HCT116 (cell line): ENCODE measurements around the gene GPRC5A. TPM values are rescaled to one million over a fixed set of nuclear protein-coding genes. Genes with fewer than 3 reads are reported as not detected.

ENCODE experiments used
- ATAC-seq: fragments of 200-7000 bp; cut with Tn5 transposase; 2 replicates; pipeline ENCODE4 v1.9.1; 2020; ENCODE audit warnings: mild to moderate bottlenecking, moderate library complexity
- BruUV-seq: library from RNA; stranded (reverse); fragments of 400-500 nt; replicated peaks from 2 replicates; lab custom pipeline; 2021; lab: Mats Ljungman, UMichigan
- CTCF ChIA-PET: fragments of 300-600 bp; sonication (Branson Sonifier 250); formaldehyde crosslinking; loops from one replicate; lab custom pipeline; 2021; ENCODE audit warnings: antibody characterized with exemption; lab: Charles Lee
- POLR2A ChIA-PET: fragments of 300-600, 350-600 bp; sonication (Branson Sonifier 250); formaldehyde crosslinking; loops from one replicate; lab custom pipeline; 2021; ENCODE audit warnings: antibody characterized with exemption; lab: Charles Lee
- RAD21 ChIA-PET, 2 experiments: fragments of 300-600 bp; sonication (Branson Sonifier 250); formaldehyde crosslinking; loops; one replicate each; lab custom pipeline; 2023; ENCODE audit warnings: low total read pairs in 2 of 2; ENCODE audit not compliant: uncharacterized antibody in 2 of 2, unreplicated experiment in 2 of 2, low non-redundant PET in 1 of 2; lab: Charles Lee
- DNase-seq: peaks from one replicate; pipeline ENCODE4 v3.0.0-alpha.2; 2010; ENCODE audit warnings: low read depth, low spot score
- H2AFZ ChIP-seq: fragments of 200-600 bp; shearing (Covaris generic), sonication (generic); 2 replicates; pipeline ENCODE4 v1.6.1; 2017; ENCODE audit warnings: low read depth, mixed run types, mixed read lengths, antibody characterized with exemption, low read length; ENCODE audit not compliant: poor library complexity, severe bottlenecking
- H3K27ac ChIP-seq: 2 replicates; pipeline ENCODE4 v1.5.1; 2012; ENCODE audit warnings: low read depth, low read length
- H3K27me3 ChIP-seq: fragments of 200-600 bp; sonication (generic); 2 replicates; pipeline ENCODE4 v1.6.1; 2016; ENCODE audit warnings: mixed run types, low read length, mixed read lengths; ENCODE audit not compliant: insufficient read depth
- H3K36me3 ChIP-seq, 2 experiments: fragments of 200-500 bp in 1 of 2; fragments of 200-600 bp in 1 of 2; sonication (Bioruptor generic) in 1 of 2; sonication (generic) in 1 of 2; 2 replicates each; pipeline versions ENCODE4 v1.5.1 to v1.6.1; 2014 to 2016; ENCODE audit warnings: low read length in 2 of 2, inconsistent platforms in 1 of 2, mixed read lengths in 1 of 2, mixed run types in 1 of 2; ENCODE audit not compliant: insufficient read depth in 2 of 2, control insufficient read depth in 1 of 2
- H3K4me1 ChIP-seq, 2 experiments: fragments of 200-600 bp in 1 of 2; sonication (generic) in 1 of 2; 2 replicates each; pipeline versions ENCODE4 v1.5.1 to v1.6.1; 2012 to 2017; ENCODE audit warnings: low read length in 2 of 2, inconsistent platforms in 1 of 2, mild to moderate bottlenecking in 1 of 2, mixed read lengths in 1 of 2, mixed run types in 1 of 2, moderate library complexity in 1 of 2; ENCODE audit not compliant: insufficient read depth in 2 of 2, control insufficient read depth in 1 of 2
- H3K4me2 ChIP-seq: fragments of 200-600 bp; sonication (generic); 2 replicates; pipeline ENCODE4 v1.6.1; 2017; ENCODE audit warnings: mixed run types, low read length, mixed read lengths
- H3K4me3 ChIP-seq, 2 experiments: fragments of 200-600 bp in 1 of 2; sonication (generic) in 1 of 2; replicated peaks in 1 of 2; 2 replicates each; pipeline ENCODE4 v1.5.1; 2011 to 2016; ENCODE audit warnings: low read length in 2 of 2, control low read depth in 1 of 2, low read depth in 1 of 2, mild to moderate bottlenecking in 1 of 2, mixed read lengths in 1 of 2, mixed run types in 1 of 2
- H3K79me2 ChIP-seq: fragments of 200-600 bp; sonication (generic); 2 replicates; pipeline ENCODE4 v1.6.1; 2017; ENCODE audit warnings: mild to moderate bottlenecking, mixed run types, low read length, moderate library complexity, mixed read lengths; ENCODE audit not compliant: insufficient read depth
- H3K9ac ChIP-seq: fragments of 200-600 bp; sonication (generic); 2 replicates; pipeline ENCODE4 v1.6.1; 2016; ENCODE audit warnings: low read length, mixed read lengths
- H3K9me2 ChIP-seq: fragments of 200-600 bp; sonication (generic), shearing (Covaris generic); 2 replicates; pipeline ENCODE4 v1.6.1; 2017; ENCODE audit warnings: mixed run types, mild to moderate bottlenecking, moderate library complexity; ENCODE audit not compliant: insufficient read depth
- H3K9me3 ChIP-seq, 2 experiments: fragments of 200-500 bp in 1 of 2; fragments of 200-600 bp in 1 of 2; sonication (Bioruptor generic) in 1 of 2; sonication (generic) in 1 of 2; 2 replicates each; pipeline ENCODE4 v1.6.1; 2014 to 2017; ENCODE audit warnings: low read length in 2 of 2, mixed read lengths in 2 of 2, inconsistent platforms in 1 of 2, low read depth in 1 of 2, mild to moderate bottlenecking in 1 of 2, mixed run types in 1 of 2, moderate library complexity in 1 of 2; ENCODE audit not compliant: control insufficient read depth in 1 of 2, insufficient read depth in 1 of 2
- H4K20me1 ChIP-seq: fragments of 200-600 bp; sonication (generic), shearing (Covaris generic); 2 replicates; pipeline ENCODE4 v1.6.1; 2017; ENCODE audit warnings: mixed run types, mild to moderate bottlenecking, moderate library complexity; ENCODE audit not compliant: insufficient read depth
- EGR1 ChIP-seq: IDR thresholded peaks from 2 replicates; pipeline ENCODE4 v1.6.1; 2012; ENCODE audit warnings: low read depth
- EZH2phosphoT487 ChIP-seq: fragments of 200-600 bp; IDR thresholded peaks from 2 replicates; pipeline ENCODE4 v1.6.1; 2018; ENCODE audit warnings: antibody characterized with exemption, borderline replicate concordance
- JUND ChIP-seq: IDR thresholded peaks from 2 replicates; pipeline ENCODE4 v1.6.1; 2012
- POLR2A ChIP-seq: IDR thresholded peaks from 2 replicates; pipeline ENCODE4 v1.7.0; 2011; ENCODE audit warnings: borderline replicate concordance; ENCODE audit not compliant: insufficient read depth, insufficient read length; ENCODE audit errors: extremely low read depth
- POLR2AphosphoS5 ChIP-seq: IDR thresholded peaks from 2 replicates; pipeline ENCODE4 v1.6.1; 2011; ENCODE audit warnings: mild to moderate bottlenecking, low read depth, low read length, moderate library complexity
- SP1 ChIP-seq: IDR thresholded peaks from 2 replicates; pipeline ENCODE4 v1.6.1; 2012; ENCODE audit warnings: low read depth
- SRF ChIP-seq: IDR thresholded peaks from 2 replicates; pipeline ENCODE4 v1.6.1; 2012; ENCODE audit warnings: low read depth
- TCF7L2 ChIP-seq: IDR thresholded peaks from 2 replicates; pipeline ENCODE4 v1.7.0; 2011; ENCODE audit warnings: borderline replicate concordance, inconsistent platforms; ENCODE audit not compliant: insufficient read depth, insufficient read length; ENCODE audit errors: extremely low read depth
- ZFX ChIP-seq: fragments of 450-650 bp; IDR thresholded peaks from 2 replicates; pipeline ENCODE4 v1.6.1; 2017
- intact Hi-C: fragments of 100-400 bp; cut with micrococcal nuclease; formaldehyde crosslinking; loops from 2 replicates; pipeline ENCODE4 v1.10.0; 2022
- total RNA-seq: library from RNA; stranded (reverse); gene quantifications from one replicate; pipeline ENCODE4 v1.2.1, GENCODE V29; 2021; ENCODE audit not compliant: unreplicated experiment
- TF ChIP-seq, protein P1 (sequence below): IDR thresholded peaks from 2 replicates; pipeline ENCODE4 v1.6.1; 2012
- TF ChIP-seq, protein P2 (sequence below): IDR thresholded peaks from 2 replicates; pipeline ENCODE4 v1.6.1; 2012

The GPRC5A gene
- total RNA-seq, 1 experiment from 2014 or later: 305 TPM

DNA sequence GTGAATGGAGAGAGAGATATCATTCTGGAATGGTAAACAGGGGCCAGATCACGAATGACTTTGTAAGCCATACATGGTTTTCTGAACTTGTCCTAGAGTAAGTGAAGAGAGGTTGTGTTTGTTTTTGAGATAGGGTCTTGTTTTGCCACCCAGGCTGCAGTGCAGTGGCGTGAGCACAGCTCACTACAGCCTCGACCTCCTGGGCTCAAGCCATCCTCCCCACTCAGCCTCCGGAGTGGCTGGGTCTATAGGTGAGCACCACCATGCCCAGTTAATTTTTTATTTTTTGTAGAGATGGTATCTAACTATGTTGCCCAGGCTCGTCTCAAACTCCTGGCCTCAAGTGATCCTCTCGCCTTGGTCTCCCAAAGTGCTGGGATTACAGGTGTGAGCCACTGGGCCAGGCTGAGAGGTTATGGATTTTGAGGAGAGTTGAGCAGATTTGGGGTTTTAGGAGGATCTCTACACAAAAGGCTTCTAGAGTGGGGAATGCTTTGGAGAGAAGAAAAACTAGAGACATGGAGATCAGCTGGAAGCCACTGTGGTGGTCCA is 19.7 kb upstream of the GPRC5A start:
- H3K4me1 ChIP-seq: peaks cover 62 to 85% of the 10 kb centered on the region in 2 experiments
- intact Hi-C loops: loop anchor here (1.0 to 2.0 kb wide), 2 partner anchors 20 to 31 kb away; partner anchors contain the start of gene GPRC5A
- no peaks in the 10 kb centered on the region for H3K27me3 ChIP-seq
- H3K4me3 ChIP-seq: peak overlapping the region; percentile 24 to 42
- no peaks in the 10 kb centered on the region for H3K9me2 ChIP-seq
- H3K36me3 ChIP-seq: no peaks in the 10 kb centered on the region
- ChIA-PET CTCF (interaction anchor here (1.6 to 4.4 kb wide), 2 partner anchors 34 to 82 kb away, joined by 3 to 18 read pairs; no protein-coding TSS in a partner anchor), POLR2A (interaction anchor here (1.2 to 4.5 kb wide), 9 partner anchors 9 to 58 kb away, joined by 3 to 56 read pairs (median 9); partner anchors contain the start of gene GPRC5A), RAD21 (interaction anchor here in 1 of 2 experiments (0.7 to 1.3 kb wide), 2 partner anchors 30 to 35 kb away, joined by 4 to 5 read pairs; no protein-coding TSS in a partner anchor)
- no peak overlapping the region for H2AFZ ChIP-seq
- TSS peak; percentile 83 for BruUV-seq
- no peak for ATAC-seq
- H4K20me1 ChIP-seq: no peaks in the 10 kb centered on the region
- H3K4me2 ChIP-seq: peak overlapping the region; percentile 69
- TF ChIP-seq EZH2phosphoT487 (no peak), POLR2AphosphoS5 (no peak), ZFX (no peak), SRF (no peak), JUND (no peak), TCF7L2 (no peak), SP1 (no peak), POLR2A (no peak), EGR1 (no peak)
- TF ChIP-seq, protein P1, sequence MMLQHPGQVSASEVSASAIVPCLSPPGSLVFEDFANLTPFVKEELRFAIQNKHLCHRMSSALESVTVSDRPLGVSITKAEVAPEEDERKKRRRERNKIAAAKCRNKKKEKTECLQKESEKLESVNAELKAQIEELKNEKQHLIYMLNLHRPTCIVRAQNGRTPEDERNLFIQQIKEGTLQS: no peak
- TF ChIP-seq, protein P2, sequence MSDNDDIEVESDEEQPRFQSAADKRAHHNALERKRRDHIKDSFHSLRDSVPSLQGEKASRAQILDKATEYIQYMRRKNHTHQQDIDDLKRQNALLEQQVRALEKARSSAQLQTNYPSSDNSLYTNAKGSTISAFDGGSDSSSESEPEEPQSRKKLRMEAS: no peak
- H3K27ac ChIP-seq: peak overlapping the region; percentile 88
- H3K9ac ChIP-seq: peak overlapping the region; percentile 73
- H3K79me2 ChIP-seq: no peaks in the 10 kb centered on the region; the same call in 1 of the 2 replicates
- DNase-seq: no peak
- no peaks in the 10 kb centered on the region for H3K9me3 ChIP-seq
